Measurements from ENCODE around the gene RAB37.

The RAB37 gene

DNA sequence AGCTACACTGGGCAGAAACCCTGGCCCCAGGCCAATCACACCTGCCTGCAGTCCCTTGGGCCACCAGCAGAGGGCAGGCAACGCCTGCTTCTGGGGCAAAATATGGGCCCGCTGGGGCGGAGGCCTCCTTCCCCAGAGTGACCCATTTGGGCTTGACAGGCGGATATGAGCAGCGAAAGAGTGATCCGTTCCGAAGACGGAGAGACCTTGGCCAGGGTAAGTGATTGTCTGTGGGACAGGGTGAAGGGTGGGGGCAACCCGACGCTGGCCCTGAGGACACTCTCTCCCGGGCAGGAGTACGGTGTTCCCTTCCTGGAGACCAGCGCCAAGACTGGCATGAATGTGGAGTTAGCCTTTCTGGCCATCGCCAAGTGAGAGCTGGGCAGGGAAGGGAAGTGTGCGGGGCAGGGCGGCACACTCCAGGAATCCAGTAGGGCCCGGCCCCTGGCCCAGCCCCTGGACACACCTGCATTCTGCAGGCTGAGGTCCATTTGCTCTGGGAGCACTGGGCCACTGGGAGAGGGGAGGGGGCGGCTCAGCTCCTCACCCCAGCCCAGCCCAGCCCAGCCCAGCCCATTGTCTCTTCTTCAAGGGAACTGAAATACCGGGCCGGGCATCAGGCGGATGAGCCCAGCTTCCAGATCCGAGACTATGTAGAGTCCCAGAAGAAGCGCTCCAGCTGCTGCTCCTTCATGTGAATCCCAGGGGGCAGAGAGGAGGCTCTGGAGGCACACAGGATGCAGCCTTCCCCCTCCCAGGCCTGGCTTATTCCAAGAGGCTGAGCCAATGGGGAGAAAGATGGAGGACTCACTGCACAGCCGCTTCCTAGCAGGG, 7.9 kb downstream of the RAB37 start:
- peak; percentile 76 to 82 for DNase-seq (ENCODE audit: low read depth in 2 of 2)

DNA sequence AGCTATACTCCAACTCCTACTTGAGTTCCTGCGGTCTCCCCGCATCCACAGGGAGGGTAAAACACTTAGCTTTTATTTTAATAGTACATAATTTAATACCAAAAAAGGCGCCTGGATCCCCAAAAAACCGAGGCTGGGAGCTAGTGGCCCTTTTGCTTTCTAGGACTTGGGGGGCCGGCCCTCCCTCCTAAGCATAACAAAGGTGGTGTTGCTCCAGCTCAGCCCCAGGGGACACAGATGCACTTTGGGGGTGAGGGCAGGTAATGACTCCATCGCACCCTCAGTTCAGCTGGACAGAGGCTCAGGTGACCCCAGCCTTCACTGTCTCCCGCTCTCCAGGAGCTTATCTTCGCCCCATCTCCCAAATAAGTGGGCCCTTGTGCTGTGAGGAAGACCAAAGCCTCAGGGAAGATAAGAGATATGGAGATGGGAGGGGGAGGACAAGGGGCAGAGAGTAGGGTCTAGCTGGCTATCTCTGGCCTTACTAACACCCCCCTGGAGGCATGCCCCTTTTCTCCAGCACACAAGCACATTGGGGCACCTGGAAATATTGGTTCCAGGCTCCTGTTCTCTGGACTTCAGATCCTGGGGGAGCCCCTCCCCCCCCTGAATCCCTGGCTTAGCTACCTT, 8.6 kb downstream of the RAB37 start:
- DNase-seq (ENCODE audit: low read depth in 2 of 2), result no peak

DNA sequence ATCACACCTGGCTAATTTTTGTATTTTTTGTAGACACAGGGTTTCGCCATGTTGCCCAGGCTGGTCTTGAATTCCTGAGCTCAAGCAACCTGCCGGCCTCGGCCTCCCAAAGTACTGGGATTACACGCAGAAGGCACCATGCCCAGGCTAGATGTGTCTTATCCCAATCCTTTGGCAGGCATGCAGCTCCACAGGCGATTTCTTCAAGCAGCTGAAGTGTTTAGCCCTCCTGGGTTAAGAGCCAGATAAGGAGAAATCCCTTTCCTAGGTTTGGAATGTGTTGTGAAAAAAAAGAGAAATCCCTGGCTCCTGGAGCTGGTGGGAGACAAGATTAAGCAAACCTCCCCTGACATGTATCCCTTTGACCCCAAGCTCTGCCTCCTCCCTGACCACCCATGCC, 9.3 kb downstream of the RAB37 start:
- DNase-seq (ENCODE audit: low read depth in 2 of 2), result no peak

DNA sequence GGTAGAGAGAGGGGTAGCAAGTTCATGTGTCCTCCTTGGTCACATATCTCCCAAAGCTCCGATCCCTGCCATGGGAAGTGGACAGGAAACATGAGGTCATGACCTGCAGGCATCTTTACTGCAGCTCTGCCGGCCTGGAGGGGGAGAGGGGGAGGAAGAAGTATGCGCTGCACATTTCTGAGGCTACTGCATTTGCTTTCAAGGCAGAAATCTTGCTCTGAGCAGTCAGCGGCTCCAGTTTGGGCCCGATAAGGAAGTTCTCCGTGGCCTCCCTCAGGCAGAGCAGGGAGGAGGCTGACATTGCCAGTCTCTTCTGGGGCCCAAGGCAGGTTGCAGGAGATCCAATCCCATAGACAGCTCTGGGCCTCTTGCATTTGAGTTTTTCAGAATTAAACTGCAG, 9.9 kb downstream of the RAB37 start:
- no peak for DNase-seq (ENCODE audit: low read depth in 2 of 2)

DNA sequence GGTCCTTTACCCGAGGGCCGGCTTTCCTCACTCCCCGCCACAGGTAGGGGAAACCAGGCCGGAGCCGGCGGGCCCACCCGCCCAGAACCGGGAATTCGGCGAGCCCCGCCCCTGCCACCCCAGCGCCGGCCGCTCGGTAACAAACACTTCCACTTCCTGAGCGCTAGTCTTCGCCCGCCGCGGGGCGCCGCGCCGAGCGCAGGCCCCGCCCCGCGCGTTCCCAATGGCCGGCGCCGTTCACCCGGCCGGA, 11.1 kb downstream of the RAB37 start:
- no peak for DNase-seq (ENCODE audit: low read depth in 2 of 2)

DNA sequence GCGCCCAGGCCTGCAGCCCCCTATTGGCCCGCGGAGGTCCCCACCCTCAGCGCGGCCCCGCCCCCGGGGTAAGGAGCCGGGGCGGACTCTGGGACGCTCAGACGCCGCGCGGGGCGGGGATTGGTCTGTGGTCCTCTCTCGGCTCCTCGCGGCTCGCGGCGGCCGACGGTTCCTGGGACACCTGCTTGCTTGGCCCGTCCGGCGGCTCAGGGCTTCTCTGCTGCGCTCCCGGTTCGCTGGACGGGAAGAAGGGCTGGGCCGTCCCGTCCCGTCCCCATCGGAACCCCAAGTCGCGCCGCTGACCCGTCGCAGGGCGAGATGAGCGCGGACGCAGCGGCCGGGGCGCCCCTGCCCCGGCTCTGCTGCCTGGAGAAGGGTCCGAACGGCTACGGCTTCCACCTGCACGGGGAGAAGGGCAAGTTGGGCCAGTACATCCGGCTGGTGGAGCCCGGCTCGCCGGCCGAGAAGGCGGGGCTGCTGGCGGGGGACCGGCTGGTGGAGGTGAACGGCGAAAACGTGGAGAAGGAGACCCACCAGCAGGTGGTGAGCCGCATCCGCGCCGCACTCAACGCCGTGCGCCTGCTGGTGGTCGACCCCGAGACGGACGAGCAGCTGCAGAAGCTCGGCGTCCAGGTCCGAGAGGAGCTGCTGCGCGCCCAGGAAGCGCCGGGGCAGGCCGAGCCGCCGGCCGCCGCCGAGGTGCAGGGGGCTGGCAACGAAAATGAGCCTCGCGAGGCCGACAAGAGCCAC, 11.6 kb downstream of the RAB37 start, which contains the start of gene NHERF1:
Gene NHERF1 (plus strand): TSS at position 100 of the 750 bp plus-strand sequence. CDS start 219 bp downstream, at position 319.
- DNase-seq (ENCODE audit: low read depth in 2 of 2), result peak; percentile 91 to 93

DNA sequence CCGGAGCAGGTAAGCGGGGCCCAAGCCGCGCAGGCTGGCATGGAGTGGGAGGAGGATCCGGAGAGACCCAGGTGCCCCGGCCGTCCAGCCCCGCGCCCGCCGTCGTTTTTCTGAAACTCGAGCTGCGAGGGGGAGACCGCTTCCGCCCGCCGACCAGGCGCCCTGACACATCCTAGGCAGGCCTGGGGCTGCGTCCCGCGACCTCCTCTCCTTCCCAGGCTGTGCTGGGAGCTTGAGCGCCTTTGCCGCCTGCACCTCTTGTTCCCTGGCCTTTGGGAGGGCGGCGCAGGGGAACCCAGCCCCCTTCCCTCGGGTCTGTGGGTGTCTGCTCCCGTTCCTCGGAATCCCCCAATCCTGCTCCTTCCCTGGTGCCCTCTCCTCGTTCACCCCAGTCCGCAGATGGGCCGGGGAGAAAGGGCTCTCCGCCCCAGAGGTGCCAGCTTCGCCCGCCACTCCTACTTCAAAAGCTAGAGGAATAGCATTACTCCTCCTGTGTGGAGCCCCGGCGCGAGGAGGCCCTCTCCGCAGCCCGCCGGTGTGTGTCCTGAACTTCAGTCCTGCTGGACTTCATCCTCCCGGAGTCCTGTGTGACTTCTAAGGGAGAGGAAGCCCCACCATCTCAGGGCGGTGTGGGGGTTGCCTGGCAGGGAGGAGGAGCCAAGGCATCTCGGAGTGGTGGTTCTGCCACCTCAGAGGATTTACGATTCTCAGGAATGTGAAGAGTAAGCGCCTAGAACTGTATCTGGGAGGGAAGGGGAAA, 12.4 kb downstream of the RAB37 start:
- no peak for DNase-seq (ENCODE audit: low read depth in 2 of 2)

DNA sequence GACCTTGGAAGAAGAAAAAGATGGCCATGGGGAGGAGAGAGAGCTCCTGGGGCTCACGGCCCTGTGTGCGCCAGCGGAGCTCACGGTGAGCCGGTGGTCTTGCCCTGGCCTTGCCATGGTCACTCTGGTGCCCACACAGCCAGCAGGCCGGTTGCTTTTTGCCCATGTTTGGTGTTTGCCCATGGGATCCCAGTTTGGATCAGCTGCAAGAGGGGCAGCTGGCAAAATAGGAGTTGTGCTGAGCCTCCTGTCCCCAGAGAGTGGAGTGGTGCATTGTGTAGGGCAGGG, 12.9 kb downstream of the RAB37 start:
- DNase-seq (ENCODE audit: low read depth in 2 of 2), result no peak

DNA sequence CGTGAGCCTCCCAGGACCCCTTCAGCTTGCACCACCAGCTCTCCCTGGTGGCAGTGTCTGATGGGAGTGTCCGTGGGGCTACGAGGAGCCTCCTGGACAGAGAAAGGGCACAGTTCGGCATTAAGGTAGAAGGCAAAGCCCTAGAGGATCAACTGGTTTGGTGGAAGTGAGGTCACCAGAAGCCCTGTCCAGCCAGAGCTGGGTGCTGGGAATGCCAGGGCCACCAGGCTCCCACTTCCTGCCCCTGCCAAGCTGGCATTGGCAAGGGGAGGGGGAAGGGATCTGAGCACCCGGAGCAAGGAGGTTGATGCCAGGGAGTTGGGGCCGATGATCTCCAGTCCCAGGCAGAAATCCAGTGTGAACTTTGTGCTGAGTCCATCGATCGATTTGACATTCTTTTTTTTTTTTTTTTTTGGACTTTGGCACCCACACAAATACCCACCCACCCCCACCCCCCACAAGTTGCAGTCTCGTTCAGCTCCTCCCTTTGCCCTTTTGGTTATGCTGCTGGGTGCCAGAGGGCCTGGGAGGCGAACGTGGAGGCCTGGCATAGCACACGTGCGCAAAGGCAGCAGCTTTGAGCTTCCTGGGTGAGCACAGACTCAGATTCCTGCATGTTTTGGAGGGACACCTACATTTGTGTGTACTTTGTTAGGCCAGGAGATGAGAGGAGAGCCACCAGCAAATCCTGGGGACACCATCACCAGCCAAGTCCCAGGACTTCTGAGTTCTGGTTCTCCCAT, 13.4 kb downstream of the RAB37 start:
- no peak for DNase-seq (ENCODE audit: low read depth in 2 of 2)

DNA sequence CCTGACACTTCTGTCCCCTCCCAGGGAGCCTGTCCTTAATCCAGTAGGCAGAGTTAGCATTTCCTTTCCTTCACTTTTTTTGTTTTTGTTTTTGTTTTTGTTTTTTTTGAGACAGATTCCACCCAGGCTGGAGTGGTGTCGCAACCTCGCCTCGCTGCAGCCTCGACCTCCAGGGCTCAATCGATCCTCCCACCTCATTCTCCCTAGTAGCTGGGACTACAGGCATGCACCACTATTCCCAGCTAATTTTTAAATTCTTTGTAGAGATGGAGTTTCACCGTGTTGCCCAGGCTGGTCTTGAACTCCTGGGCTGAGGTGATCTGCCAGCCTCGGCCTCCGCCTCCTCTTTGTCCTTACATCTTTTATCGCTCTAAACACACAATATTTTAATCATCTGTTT, 15.4 kb downstream of the RAB37 start:
- DNase-seq (ENCODE audit: low read depth in 2 of 2), result no peak

DNA sequence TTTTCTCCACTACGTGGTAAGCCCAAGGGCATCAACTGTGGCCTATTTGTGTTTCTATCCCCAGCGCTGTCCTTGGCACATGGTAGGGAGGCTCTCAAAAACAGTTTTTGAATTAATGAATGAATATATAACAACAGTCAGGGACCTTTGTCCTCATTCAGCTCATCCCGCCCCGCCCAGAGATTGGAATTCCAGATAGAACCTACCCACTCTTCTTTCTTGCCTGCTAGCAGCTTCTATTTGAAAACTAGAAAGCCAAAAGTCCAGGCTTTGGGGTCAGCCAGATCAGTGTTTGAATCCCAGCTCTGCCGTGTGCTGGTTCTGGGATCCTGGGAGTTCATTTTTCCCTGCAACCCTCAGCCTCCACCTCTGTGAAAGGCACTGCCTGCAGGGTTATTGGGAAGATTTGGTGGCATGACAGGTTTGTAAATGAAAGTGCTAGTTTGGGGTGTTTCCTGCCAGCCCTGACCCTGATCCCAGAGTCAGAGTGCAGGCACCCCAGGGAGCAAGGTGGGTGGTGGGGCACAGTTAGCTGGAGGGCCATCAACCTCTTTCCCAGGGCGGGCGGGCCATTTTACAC, 15.9 kb downstream of the RAB37 start:
- DNase-seq (ENCODE audit: low read depth in 2 of 2), result no peak

DNA sequence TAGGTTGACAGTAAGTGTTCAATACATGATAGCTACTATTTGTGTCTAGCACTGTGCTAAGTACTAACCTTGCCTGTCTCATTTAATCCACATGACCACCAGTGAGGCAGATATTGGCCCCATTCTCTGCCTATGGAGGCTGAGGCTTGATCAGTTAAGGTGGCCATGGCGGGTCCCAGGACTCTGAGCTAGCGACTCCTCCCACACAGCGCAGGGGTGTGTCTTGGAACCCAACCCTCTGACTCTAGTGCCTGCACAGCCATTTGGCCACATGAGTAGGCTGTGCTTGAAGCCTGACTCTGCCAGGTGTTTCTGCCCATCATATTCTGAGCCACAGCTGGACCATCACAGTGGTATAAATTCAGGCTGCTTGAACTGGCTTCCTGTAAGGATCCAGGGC, 17.8 kb downstream of the RAB37 start:
- no peak for DNase-seq (ENCODE audit: low read depth in 2 of 2)

DNA sequence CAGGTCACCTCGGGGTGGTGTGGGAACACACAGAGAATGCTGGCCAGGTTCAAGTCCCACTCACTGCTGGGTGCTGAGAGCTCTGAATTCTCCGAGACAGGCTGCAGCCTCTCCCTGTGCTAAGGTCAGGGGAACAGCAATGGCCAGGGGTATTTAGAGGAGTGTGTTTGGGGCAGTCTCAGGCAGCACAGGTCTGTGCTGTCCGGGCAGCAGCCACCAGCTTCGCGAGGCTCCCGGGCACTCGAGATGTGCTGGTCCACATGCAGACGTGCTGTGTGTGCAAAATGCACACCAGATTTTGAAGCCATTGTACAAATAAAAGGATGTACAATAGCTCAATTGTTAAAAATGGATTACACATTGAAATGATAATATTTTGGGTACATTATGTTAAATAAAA, 18.5 kb downstream of the RAB37 start:
- DNase-seq (ENCODE audit: low read depth in 2 of 2), result no peak

DNA sequence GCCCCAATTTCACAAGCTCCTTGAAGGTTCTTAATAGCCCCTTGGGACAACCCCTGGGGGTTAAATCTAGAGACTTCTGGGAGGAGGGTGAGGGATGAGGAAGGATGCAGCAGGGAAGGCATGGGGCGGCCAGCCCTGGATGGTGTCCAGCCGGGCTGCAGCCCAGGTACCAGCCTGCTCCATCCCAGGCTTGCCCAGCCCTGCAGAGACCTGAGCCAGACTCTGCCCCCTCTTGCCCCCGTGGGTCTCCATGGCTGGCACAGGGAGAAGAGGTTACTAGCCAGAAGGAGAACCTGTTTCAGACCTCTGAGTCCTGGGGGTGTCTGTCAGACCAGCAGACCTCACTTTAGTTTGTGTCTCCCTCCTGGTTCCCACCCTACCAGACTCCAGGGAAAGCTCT, 19.8 kb downstream of the RAB37 start:
- no peak for DNase-seq (ENCODE audit: low read depth in 2 of 2)

DNA sequence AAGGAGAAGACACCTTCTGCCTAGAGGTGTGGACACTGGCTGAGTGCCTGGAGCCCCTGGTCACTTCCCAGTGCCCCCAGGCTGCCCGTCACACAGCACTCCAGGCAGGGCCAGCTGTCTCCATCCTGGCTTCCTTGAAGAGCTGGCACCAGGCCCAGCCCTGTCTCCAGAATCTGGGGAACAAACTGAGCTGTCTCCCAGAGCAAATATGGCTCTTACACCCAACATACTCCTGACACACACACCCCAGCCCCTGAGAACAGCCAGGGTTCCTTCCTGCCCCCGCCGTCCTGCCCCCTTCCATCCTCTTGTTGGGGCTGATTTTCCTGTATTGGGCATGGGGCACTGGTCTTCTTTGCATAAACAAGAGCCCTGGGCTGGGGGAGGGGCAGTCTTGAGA, 20.4 kb downstream of the RAB37 start:
- no peak for DNase-seq (ENCODE audit: low read depth in 2 of 2)

DNA sequence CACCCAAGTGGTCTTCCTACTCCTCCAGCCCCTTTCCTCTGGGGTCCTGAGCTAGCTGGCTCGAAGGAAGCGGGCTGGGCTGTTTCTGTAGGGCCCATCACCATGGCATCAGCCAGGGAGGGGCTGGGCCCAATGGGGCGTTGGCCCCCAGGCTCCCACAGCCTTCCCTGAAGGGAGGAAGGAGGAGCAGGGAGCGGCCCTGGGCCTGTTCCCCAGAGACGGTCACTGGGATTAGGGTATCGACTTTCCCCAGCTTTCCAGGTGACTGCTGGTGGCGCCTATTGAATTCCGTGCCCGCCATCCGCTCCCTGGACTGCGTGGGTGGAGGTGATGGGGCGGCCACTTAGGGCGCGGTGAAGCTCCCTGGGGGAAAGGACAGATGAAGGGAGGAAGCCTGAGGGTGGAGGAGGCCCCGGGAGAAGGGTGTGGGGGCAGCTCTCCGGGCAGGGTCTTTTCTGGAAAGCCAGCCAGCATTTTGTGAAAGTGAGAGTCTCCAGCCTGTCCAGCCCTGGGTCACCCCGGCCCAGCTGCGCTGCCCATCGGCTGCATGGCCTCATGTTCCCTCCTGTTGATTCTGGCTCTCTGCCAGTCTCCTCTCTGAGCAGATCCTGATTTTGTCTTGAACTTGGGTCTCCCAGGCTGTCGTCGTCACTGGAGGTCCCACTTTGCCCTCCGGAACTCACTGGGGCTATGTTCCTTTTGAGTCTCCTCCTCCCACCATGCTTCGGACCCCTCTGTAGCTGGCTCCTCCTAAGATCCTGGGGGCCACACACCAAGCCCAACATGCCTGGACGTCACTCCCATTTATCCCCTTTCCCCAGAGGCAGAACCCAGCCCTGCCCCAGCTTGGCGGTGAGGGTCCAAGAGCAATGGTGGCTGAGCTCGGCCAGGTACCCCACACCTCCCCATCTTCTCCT, 21.1 kb downstream of the RAB37 start:
- DNase-seq (ENCODE audit: low read depth in 2 of 2), result no peak

DNA sequence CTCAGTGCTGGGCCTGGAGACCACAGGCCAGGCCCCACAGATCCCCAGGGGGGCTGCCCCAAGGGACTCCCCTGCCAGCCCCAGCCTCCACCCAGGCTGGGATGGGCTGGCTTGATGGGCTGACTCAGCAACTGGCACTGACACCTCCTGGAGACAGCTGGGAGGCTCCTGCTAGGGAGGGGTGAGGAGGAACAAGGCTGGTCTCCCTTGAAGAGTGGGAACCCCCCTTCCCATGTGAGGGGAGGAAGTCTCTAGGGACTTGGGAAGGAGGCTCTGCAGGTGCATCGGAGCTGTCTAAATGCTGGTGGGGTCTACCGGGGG, 21.8 kb downstream of the RAB37 start:
- DNase-seq (ENCODE audit: low read depth in 2 of 2), result no peak

DNA sequence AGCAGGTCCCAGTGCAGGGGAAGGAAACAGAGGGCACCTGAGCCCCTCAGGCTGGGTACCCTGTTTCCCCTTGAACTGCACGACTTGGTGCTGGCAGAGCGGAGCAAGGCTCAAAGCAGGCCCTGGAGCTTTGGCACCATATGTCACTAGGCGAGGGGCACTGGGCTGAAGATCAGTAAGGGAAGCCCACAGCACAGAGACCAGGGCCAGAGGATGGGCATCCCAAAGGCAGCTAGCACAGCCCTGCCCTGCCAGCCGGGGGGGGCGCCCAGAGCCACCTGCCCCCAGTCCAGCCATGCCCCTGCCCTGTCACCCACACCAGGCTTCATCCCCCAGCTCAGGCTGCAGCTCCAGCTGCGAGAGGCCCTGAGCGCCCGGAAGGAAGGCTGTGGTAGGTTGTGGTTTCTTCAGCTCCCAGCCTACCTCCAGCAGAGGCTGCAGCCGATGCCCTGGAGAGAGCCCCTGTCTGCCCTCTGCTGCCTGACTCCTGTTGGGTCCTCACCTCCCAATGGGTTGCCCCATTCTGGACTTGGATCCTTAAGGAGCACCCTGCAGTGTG, 22.3 kb downstream of the RAB37 start:
- no peak for DNase-seq (ENCODE audit: low read depth in 2 of 2)

DNA sequence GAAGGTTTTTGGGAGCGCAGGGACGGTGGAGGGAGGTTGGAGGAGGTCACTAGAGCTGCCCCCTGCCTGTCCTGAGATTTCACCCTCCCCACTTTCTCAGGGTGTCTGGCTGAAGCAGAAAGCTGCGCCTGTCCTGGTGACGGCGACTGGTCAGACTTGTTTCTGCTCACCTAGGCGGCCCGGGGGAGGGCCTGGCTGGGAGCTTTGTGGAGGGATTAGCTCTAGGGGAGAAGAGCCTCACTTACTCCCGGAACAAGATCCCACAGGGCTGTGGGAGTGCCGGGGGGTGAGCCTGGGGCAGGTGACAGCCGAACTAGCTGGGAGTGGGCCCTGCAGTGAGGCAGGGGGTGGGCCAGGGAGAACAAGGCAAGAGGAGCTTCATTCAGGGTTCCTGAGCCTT, 22.9 kb downstream of the RAB37 start:
- DNase-seq (ENCODE audit: low read depth in 2 of 2), result no peak

DNA sequence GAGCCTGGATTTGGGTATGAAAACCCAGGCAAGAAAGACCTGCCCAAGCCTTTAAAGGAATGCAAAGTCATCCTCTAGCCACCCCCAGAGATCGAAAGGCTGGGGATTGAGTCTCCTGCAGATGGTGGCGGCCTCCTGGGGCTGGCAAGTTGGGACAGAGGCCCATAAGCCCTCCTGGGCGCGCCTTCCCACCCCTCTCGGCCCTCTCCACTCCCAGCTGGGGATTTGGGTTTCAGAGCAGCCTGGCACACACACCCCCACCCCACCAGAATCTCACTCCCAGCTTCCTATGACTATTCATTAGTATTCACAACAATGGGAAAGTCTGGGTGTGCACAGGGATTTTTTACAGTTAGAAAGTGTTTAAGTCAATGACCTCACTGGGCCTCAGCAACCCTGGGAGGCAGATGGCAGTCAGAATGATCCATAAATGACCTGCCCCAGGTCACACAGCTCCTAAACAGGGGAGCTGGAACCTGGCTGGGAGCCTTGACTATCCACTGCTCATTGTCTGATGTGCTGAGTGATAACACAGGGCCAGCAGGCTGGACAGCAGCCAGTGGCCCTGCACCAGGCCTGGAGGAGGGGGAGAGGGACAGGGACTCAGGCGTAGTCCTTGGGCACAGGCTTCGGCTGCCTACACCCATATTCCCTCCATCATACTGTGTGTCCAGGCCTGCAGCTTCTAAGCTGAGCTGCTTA, 23.5 kb downstream of the RAB37 start:
- no peak for DNase-seq (ENCODE audit: low read depth in 2 of 2)
